ENCODE measurements around the gene ASB10. TPM values are rescaled to one million over a fixed set of nuclear protein-coding genes. Genes with fewer than 3 reads are reported as not detected.

ASB10 gene
- total RNA-seq, 2 experiments from 2014 or later = not detected

DNA sequence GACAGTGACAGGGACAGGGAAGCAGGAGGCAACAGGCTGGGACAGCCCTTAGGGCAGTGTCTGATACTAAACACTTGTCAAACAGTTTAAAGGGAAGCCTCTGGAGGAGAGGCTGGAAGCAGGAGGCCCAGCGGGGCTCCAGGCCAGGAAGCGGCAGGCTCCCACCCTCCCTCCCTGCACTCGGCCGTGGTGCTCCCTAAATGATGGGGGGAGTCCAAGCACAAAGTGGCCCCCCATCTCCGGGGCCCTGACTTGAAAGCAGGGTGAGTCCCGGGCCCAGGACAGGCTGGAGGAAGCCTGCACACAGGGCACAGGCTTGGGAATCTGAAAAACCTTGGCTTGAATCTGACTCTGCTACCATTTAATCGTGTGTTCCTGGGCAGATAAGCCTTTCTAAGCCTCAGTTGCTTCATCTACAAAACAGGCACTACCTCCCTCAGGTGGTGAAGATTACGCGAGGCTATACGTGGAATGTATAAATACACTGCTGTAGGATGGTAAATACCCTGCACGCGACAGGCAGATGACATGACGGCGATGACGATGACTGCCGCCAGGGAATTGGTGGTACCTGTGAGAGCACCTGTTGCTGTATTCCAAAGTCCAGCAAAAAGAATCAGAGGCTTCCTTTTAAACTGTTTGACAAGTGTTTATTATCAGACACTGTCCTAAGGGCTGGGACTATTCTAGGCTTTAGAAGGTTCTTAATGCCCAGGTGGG is 53.6 kb downstream of the ASB10 start:
- Mint-ChIP-seq H3K4me1 (no peaks in the 10 kb centered on the region), H3K27me3 (no peaks in the 10 kb centered on the region), H3K27ac (no peak overlapping the region), H3K36me3 (peaks cover 2% of the 10 kb centered on the region), H3K9me3 (no peaks in the 10 kb centered on the region), H3K4me3 (no peak overlapping the region)
- no peak for DNase-seq

DNA sequence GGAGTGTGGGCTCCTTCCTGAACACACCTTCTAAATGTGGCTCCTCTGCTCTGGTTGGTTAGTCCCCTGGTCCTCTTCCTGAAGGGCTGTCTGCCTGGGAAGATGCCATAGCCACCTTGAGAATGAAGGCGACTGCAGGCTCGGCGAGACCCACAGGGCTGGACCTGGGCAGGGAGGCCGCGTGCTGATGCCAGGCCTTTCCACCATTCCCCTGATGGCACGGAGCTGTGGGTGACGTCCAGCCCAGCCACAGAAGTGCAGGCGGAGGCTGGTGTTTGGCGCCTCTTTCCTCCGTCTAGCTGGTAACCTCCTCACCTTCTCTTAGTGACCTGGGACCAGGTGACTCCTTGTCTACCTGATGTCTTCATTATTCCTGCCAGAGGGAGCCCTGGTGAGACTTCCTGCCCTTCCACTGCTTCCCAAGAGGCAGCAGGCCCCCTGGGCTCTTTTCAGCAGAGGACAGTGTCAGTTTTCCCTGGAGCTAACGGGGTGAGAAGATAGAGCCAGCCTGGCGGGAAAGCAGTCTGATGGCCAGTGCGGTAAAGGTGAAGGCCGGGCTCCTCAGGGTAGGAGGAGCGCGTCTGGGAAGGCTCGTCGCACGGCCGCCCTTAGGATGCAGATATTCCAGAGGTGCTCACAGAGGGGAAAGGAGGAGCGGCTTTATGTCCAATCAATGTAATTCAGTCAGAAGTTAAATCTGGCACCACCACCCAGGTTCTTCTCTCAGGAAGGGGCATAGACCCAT is 54.4 kb downstream of the ASB10 start:
- Mint-ChIP-seq H3K4me3 (no peak overlapping the region), H3K4me1 (no peaks in the 10 kb centered on the region), H3K27ac (no peak overlapping the region), H3K9me3 (no peaks in the 10 kb centered on the region), H3K27me3 (no peaks in the 10 kb centered on the region), H3K36me3 (peaks cover 2% of the 10 kb centered on the region)
- no peak for DNase-seq

GRCh38 chr7:151131592-151132293 is 55.3 kb downstream of the ASB10 start:
- H3K4me1 Mint-ChIP-seq = no peaks in the 10 kb centered on the region
- H3K4me3 Mint-ChIP-seq = no peak overlapping the region
- DNase-seq = no peak

GRCh38 chr7:151131224-151131591 is 55.8 kb downstream of the ASB10 start:
- H3K27ac Mint-ChIP-seq = no peak overlapping the region
- H3K27me3 Mint-ChIP-seq = no peaks in the 10 kb centered on the region
- no peak overlapping the region for H3K4me3 Mint-ChIP-seq
- H3K36me3 Mint-ChIP-seq = peaks cover 2% of the 10 kb centered on the region
- DNase-seq = no peak
- no peaks in the 10 kb centered on the region for H3K4me1 Mint-ChIP-seq
- no peaks in the 10 kb centered on the region for H3K9me3 Mint-ChIP-seq

More at GRCh38 chr7:151131592-151132293, 55.3 kb downstream of the ASB10 start:
- Mint-ChIP-seq H3K27me3 (no peaks in the 10 kb centered on the region), H3K36me3 (peaks cover 2% of the 10 kb centered on the region), H3K27ac (no peak overlapping the region), H3K9me3 (no peaks in the 10 kb centered on the region)

GRCh38 chr7:151130741-151131157 is 56.3 kb downstream of the ASB10 start:
- H3K36me3 Mint-ChIP-seq = peaks cover 2% of the 10 kb centered on the region
- DNase-seq = no peak
- H3K4me1 Mint-ChIP-seq = no peaks in the 10 kb centered on the region
- no peaks in the 10 kb centered on the region for H3K27me3 Mint-ChIP-seq
- no peaks in the 10 kb centered on the region for H3K9me3 Mint-ChIP-seq
- no peak overlapping the region for H3K4me3 Mint-ChIP-seq
- no peak overlapping the region for H3K27ac Mint-ChIP-seq

GRCh38 chr7:151129960-151130591 is 57.0 kb downstream of the ASB10 start:
- no peaks in the 10 kb centered on the region for H3K27me3 Mint-ChIP-seq
- H3K27ac Mint-ChIP-seq = no peak overlapping the region
- no peak for DNase-seq
- H3K4me1 Mint-ChIP-seq = no peaks in the 10 kb centered on the region
- H3K36me3 Mint-ChIP-seq = peaks cover 2% of the 10 kb centered on the region
- H3K9me3 Mint-ChIP-seq = no peaks in the 10 kb centered on the region
- no peak overlapping the region for H3K4me3 Mint-ChIP-seq

DNA sequence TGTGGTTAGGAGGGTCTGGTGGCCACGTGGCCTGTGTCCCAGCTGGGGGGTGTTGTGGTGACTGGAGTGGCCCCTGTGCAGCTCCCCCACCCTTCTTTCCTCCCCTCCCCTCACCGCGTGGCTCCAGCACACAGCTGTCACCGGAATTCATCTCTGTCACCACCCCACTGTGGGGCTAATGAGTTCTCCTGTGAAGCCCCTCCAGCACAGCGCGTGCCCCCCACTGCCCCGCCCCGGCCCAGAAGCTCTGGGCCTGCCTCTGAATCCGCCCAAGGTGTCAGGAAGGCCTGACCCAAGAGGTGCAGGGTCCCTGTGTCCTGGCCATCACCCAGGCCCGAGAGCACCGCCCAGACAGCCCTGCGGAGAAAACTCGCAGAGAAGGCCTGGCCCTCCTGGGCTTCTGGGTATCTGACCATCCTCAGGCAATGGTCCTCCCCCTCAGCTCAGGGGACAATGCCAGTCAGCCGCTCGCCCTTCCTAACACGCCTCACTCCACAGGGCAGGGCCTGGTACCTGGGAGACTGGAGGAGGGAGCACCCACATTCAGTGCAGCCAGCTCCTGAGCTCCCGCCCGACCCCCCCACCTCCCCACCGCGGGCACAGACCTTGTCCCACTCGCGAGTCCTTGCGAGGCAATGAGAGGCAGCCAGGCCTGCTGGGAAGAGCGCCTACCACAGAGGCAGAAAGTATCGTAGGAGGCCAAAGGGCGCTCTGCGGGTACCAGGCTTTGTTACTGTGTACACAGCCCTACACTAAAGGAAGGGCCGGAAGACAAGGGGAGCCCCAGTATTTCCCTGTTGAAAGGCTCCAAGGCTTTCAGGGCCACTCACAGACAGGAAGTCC is 57.7 kb downstream of the ASB10 start:
- Mint-ChIP-seq H3K36me3 (peaks cover 2% of the 10 kb centered on the region), H3K4me1 (no peaks in the 10 kb centered on the region), H3K9me3 (no peaks in the 10 kb centered on the region), H3K27me3 (no peaks in the 10 kb centered on the region), H3K4me3 (no peak overlapping the region), H3K27ac (no peak overlapping the region)
- no peak for DNase-seq

DNA sequence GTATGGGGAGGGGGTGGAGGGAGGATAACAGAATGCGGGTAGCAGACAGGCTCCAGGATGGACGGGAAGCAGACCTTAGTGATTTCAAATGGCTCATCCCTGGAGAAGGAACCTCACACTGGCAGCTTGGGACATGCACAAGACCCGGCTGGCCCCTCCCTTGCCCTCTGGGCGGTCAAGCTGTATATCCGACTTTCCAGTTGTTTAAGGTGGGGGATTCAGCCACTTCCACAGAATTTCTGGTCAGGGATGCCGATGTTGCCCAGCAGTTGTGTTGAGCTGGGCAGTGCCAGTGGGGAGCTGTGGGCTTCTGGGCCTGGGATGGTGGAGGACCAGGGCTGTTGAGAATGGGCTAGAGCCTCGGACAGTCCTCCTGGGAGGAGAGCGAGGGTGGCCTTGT is 58.3 kb downstream of the ASB10 start:
- Mint-ChIP-seq H3K9me3 (no peaks in the 10 kb centered on the region), H3K27ac (no peak overlapping the region), H3K4me3 (no peak overlapping the region), H3K36me3 (peaks cover 8% of the 10 kb centered on the region), H3K27me3 (no peaks in the 10 kb centered on the region), H3K4me1 (no peaks in the 10 kb centered on the region)
- no peak for DNase-seq

- Mint-ChIP-seq H3K27ac (no peak overlapping the region), H3K36me3 (peaks cover 10% of the 10 kb centered on the region), H3K27me3 (no peaks in the 10 kb centered on the region), H3K4me1 (no peaks in the 10 kb centered on the region), H3K4me3 (no peak overlapping the region), H3K9me3 (no peaks in the 10 kb centered on the region)
- no peak for DNase-seq
Measured at GRCh38 chr7:151128144-151128543, 58.9 kb downstream of the ASB10 start.

- no peak overlapping the region for H3K4me3 Mint-ChIP-seq
- peaks cover 10% of the 10 kb centered on the region for H3K36me3 Mint-ChIP-seq
- H3K27me3 Mint-ChIP-seq = no peaks in the 10 kb centered on the region
- no peak for DNase-seq
- no peaks in the 10 kb centered on the region for H3K4me1 Mint-ChIP-seq
- no peak overlapping the region for H3K27ac Mint-ChIP-seq
- H3K9me3 Mint-ChIP-seq = no peaks in the 10 kb centered on the region
Measured at GRCh38 chr7:151126491-151127137, 60.4 kb downstream of the ASB10 start.

- Mint-ChIP-seq H3K36me3 (peaks cover 10% of the 10 kb centered on the region), H3K27ac (no peak overlapping the region), H3K4me1 (no peaks in the 10 kb centered on the region), H3K4me3 (no peak overlapping the region), H3K27me3 (no peaks in the 10 kb centered on the region), H3K9me3 (no peaks in the 10 kb centered on the region)
- no peak for DNase-seq
Measured at GRCh38 chr7:151125846-151126481, 61.1 kb downstream of the ASB10 start.
